Effector memory CD4-positive, alpha-beta T cell (primary cell): ENCODE measurements around the gene BRF1.

Experiments
- DNase-seq, 3 donors: peaks; one replicate each; pipeline ENCODE4 v3.0.0-alpha.2; 2020
- H3K27ac ChIP-seq: 2 replicates; pipeline ENCODE4 v1.7.0; 2013; ENCODE audit warnings: mild to moderate bottlenecking, low read length, moderate library complexity; ENCODE audit not compliant: insufficient read depth, poor library complexity, severe bottlenecking
- H3K27me3 ChIP-seq: replicated peaks from 2 replicates; pipeline ENCODE4 v1.7.0; 2013; ENCODE audit warnings: mild to moderate bottlenecking, low read length; ENCODE audit not compliant: insufficient read depth, control insufficient read depth, poor library complexity, severe bottlenecking
- H3K36me3 ChIP-seq: 2 replicates; pipeline ENCODE4 v1.7.0; 2013; ENCODE audit warnings: mild to moderate bottlenecking, low read length, moderate library complexity; ENCODE audit not compliant: control insufficient read depth, insufficient read depth
- H3K4me1 ChIP-seq: 2 replicates; pipeline ENCODE4 v1.7.0; 2013; ENCODE audit warnings: low read length, mild to moderate bottlenecking; ENCODE audit not compliant: control insufficient read depth, insufficient read depth, poor library complexity, severe bottlenecking
- H3K4me3 ChIP-seq: 2 replicates; pipeline ENCODE4 v1.7.0; 2013; ENCODE audit warnings: low read length, low read depth, mild to moderate bottlenecking; ENCODE audit not compliant: insufficient read depth, poor library complexity, severe bottlenecking
- H3K9me3 ChIP-seq: 2 replicates; pipeline ENCODE4 v1.7.0; 2013; ENCODE audit warnings: mild to moderate bottlenecking, low read length, moderate library complexity; ENCODE audit not compliant: control insufficient read depth

BRF1 gene

DNA sequence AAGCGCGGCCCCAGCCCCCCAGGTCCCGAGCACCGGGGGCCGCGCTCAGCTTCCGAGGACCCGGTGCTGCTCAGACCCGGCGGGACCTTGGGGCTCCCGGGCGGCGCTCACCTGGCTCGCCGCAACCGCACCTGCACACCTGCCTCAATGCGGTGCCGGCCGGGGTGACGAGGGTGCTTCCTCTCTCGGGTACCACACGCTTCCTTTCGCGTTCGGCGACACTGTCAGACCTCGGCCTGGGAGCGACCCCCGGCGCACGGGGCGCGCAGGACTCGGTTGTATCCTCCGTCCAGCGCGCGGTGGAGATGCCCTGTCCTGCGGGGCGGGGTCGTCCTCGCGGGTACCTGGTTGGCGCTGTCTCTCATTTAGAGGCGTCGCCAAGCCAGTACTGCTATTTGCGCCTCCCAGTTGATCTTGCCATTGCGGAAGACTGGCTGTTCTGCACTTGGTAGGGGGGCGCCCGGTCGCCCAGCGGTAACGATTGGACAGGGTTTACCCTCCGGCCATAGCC is 14.5 kb upstream of the BRF1 start:
- no peak overlapping the region for H3K27ac ChIP-seq
- H3K9me3 ChIP-seq, result no peaks in the 10 kb centered on the region
- H3K27me3 ChIP-seq, result no peaks in the 10 kb centered on the region
- H3K36me3 ChIP-seq, result no peaks in the 10 kb centered on the region
- DNase-seq, result peak; percentile 44 to 55 (median 53)
- peaks cover 13% of the 10 kb centered on the region for H3K4me1 ChIP-seq
- H3K4me3 ChIP-seq, result peak overlapping the region; percentile 54

DNA sequence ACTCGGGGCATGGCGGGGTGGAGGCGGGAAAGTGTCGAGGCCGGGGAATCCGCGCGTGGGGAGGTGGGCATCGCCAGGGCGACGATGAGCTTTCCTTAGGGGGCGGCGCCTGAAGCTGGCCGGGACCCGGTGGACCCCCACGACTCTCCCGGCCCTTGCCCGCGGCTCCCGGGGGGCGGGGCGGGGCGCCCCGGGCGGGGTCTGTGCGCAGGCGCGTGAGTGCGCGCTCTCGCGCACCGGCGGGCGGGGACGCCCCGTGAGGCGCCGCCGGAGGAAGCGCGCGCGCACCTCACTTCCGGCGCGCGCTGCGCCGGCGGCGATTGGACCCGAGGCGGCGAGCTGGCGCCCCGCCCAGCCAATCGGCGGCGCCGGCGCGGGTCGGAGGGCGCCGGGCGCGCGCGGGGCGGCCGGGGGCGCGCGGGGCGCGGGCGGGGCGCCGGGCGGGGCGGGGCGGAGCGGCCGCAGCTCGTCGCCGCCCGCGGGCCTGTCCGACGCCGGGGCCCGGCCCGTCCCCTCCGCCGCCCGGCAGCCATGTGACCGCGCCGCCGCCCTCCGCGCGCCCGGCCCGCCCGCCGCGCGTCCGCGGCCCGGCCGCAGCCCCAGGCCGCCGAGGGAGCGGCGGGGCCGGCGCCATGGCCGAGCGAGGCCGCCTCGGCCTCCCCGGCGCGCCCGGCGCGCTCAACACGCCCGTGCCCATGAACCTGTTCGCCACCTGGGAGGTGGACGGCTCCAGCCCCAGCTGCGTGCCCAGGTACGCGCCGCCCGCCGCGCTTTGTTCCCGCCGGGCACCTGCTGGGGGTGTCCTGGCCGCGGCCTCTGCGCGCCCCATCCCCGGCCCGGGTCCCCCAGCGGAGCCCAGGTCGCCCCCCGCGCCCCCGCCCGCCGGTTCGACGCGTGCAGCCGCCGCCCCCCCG is 13.7 kb upstream of the BRF1 start, which contains the start of gene PACS2:
PACS2 (plus strand) TSS at position 462 of the 914 bp plus-strand sequence; CDS start at position 633, 171 bp downstream.
- H3K36me3 ChIP-seq, result no peaks in the 10 kb centered on the region
- peaks cover 13% of the 10 kb centered on the region for H3K4me1 ChIP-seq
- H3K4me3 ChIP-seq, result peak within 1 kb of the TSS; percentile 62
- H3K27me3 ChIP-seq, result no peaks in the 10 kb centered on the region
- H3K9me3 ChIP-seq, result no peaks in the 10 kb centered on the region
- peak; percentile 61 to 68 (median 64) for DNase-seq
- peak within 1 kb of the TSS; percentile 60 for H3K27ac ChIP-seq

DNA sequence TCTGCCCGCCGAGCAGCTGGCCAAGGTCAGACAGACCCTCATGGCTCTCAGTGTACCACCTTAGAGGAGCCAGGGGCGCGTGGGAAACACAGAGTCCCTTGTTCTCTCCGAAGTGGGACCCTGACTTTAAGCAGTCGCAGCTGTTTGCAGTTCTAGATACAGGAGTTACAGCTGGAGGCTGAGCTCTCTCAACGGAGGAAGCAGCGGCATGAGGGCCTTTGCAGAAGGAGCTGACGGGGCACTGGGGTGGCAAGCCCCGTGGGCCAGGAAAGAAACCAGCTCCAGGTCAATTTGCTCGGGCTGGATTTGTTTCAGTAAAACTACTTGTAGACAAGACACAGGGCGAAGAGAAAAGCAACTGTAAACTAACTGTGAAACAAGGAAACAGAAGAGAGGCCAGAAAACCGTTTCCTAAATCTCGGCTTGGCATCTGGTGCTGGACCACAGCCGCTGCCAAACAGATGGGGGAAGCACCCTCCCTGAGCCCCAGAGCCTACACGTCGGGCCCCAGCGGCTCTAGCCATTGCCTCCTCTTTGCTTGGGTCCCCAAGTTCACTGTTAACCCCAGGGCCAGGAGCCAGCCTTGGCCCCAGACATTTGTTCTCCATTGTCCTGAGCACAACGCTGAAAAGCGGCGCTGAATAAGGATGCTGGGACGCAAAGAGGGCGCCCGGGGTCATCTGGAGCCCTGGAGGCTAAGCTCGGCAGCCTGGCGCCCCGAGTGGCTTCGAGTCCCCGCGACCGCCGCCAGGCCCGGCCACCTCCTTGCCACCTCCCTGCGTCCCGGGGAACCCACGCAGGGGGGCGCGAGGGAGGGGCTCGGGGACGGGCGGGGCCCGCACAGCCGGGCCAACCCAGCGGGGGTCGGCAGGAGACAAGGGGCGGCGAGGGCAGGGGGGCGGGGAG is 12.8 kb upstream of the BRF1 start:
- Histone ChIP-seq H3K27me3 (no peaks in the 10 kb centered on the region), H3K4me1 (peaks cover 13% of the 10 kb centered on the region), H3K36me3 (no peaks in the 10 kb centered on the region), H3K27ac (peak overlapping the region; percentile 60), H3K4me3 (peak overlapping the region; percentile 62), H3K9me3 (no peaks in the 10 kb centered on the region)
- no peak for DNase-seq

DNA sequence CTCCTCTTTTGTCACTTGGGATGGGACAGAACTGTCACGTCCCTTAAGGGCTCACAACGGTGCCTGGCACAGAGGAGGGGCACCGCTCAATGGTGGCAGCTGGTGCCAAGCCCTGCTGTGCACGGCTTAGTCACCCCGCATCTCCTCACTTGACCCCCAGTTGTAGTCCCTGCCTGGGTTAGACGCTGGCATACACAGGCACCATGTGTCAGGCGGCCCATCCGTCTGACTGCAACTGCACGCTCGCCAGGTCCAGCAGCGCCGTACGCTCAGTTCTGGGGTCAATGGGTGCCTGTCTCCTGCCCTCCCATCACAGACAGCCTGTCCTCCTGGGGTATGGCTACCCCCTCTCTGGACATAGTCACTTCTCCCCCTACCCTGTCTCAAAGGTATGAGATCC is 12.2 kb upstream of the BRF1 start:
- Histone ChIP-seq H3K27ac (no peak overlapping the region), H3K36me3 (no peaks in the 10 kb centered on the region), H3K4me1 (peaks cover 13% of the 10 kb centered on the region), H3K27me3 (no peaks in the 10 kb centered on the region), H3K9me3 (no peaks in the 10 kb centered on the region), H3K4me3 (no peak overlapping the region)
- DNase-seq, result no peak

DNA sequence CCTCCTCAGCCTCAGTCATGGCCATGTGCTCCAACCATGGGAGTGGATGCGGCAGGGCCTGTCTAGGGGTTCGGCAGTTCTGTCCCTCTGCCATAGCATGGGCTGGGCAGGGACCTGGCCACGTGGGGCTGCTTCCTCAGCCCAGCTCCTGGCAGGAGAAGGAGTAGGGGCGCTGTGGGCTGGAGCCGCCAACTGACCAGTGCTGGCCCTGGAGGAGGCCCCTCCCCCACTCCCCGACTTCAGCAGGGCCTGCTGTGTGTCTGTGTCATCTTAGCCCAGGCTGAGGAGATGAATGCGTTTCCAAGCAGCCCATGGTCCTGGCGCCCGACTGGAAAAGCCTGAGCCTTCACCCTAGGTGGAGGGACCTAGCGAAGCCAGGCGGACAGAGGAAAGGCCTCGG is 11.0 kb upstream of the BRF1 start:
- Histone ChIP-seq H3K27ac (no peak overlapping the region), H3K4me3 (no peak overlapping the region), H3K9me3 (no peaks in the 10 kb centered on the region), H3K4me1 (peaks cover 13% of the 10 kb centered on the region), H3K36me3 (no peaks in the 10 kb centered on the region), H3K27me3 (no peaks in the 10 kb centered on the region)
- no peak for DNase-seq

DNA sequence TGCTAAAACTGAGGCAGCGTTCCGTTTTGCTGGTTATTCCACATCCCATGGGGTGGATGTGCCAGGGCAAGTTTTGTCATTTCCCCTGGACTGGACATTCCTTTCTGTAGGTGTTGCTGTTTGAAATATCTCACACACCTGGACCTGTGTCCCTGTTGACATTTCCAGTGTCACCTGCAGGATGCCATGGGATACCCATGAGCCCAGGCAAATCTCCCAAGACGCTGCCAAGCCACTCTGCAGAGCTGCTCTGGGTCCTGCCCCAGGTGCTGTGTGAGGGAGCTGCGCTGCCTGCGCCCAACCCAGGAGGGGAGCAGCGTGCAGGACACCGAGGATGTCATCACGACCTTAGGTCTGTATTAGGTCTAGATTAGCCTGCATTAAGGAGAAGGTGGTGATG is 8.6 kb upstream of the BRF1 start:
- no peak overlapping the region for H3K27ac ChIP-seq
- H3K4me3 ChIP-seq, result no peak overlapping the region
- H3K4me1 ChIP-seq, result peaks cover 6% of the 10 kb centered on the region
- no peaks in the 10 kb centered on the region for H3K27me3 ChIP-seq
- no peaks in the 10 kb centered on the region for H3K36me3 ChIP-seq
- H3K9me3 ChIP-seq, result no peaks in the 10 kb centered on the region
- DNase-seq, result no peak

DNA sequence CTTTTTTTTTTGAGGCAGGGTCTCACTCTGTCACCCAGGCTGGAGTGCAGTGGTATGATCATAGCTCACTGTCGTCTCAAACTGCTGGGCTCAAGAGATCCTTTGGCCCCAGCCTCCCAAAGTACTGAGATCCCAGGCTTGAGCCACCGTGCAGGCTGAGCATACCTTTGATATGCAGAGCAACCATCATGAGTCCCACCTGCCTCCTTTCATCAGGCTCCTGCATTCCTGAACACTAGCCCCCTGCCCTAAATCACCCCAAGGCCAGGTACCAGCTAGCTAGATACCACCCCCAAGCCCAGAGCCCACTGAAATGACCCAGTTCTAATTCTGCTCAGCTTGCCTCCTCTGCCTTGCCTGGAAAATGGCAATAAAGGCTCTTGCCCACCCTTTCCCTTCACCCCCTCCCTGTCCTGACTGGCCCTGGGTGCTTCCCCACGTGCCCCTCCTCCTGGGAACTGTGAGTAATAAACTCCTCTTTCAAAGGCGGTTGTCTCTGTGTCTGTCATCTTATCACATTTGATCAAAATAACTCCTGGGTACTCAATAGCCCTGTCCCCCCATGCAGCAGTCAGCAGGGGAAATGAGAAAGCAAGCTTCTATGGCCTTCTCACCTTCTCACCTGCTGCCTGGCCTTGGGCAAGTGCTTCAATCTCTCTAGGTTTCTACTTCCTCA is 6.4 kb upstream of the BRF1 start:
- Histone ChIP-seq H3K27me3 (no peaks in the 10 kb centered on the region), H3K4me3 (no peak overlapping the region), H3K9me3 (no peaks in the 10 kb centered on the region), H3K27ac (no peak overlapping the region), H3K4me1 (no peaks in the 10 kb centered on the region), H3K36me3 (no peaks in the 10 kb centered on the region)
- DNase-seq, result no peak

DNA sequence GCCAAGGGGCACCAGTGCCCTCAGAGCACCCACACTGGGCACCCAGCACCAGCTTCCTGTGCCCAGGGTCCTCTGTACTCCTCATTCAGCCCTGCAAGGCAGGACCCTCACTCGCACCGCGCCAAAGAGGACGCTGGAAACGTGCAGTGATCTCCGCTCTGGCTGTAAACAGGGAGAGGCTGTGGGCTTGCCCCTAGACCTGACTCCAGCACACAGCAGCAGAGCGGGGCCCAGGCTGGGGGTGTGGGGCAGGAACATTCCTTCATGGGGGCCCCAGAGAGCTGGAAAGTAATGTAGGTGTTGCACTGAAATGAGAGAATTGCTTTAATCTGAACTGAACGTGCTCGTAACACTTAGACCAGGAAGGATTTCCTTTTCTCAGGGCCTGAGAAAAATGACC is 5.0 kb upstream of the BRF1 start:
- H3K9me3 ChIP-seq, result no peaks in the 10 kb centered on the region
- no peak overlapping the region for H3K4me3 ChIP-seq
- no peak for DNase-seq
- H3K27ac ChIP-seq, result no peak overlapping the region
- H3K27me3 ChIP-seq, result no peaks in the 10 kb centered on the region
- H3K4me1 ChIP-seq, result peaks cover 3% of the 10 kb centered on the region
- no peaks in the 10 kb centered on the region for H3K36me3 ChIP-seq

DNA sequence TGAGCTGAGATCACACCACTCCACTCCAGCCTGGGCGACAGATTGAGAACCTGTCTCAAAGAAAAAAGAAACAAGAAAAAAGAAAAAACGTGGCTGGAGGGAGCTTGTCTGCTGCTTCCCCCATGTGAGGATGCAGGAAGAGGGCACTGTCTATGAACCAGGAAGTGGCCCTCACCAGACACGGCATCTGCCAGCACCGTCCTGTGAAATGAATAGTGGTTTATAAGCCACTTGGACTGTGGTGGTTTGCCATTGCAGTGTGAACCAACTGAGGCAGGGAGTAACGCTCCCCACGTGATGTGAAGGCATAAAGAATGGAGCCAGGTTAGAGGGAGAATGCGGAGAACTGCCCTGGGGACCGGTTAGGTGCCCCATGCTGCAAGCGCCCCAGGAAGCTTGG is 4.5 kb upstream of the BRF1 start:
- Histone ChIP-seq H3K27me3 (no peaks in the 10 kb centered on the region), H3K27ac (no peak overlapping the region), H3K4me1 (peaks cover 3% of the 10 kb centered on the region), H3K9me3 (no peaks in the 10 kb centered on the region), H3K36me3 (no peaks in the 10 kb centered on the region), H3K4me3 (no peak overlapping the region)
- DNase-seq, result no peak
